ENCODE results near the gene DUOX1.
"Not testable (repeated sequence)": the region's sequence is repeated elsewhere in the genome, so short reads cannot be mapped to it uniquely, and the experiment has no call there.

DUOX1 gene

GRCh38 chr15:45129651-45130129 lies at the start of gene DUOX1, which contains the start of gene DUOXA1:
DUOX1 (plus strand) TSS chr15:45129994; CDS start chr15:45131967, 1,973 bp downstream.
DUOXA1 (minus strand) TSS chr15:45129879; CDS start chr15:45123014, 6,865 bp downstream.
- H3K9me3 ChIP-seq (ENCODE audit: insufficient read depth, low read length), result no peaks in the 10 kb centered on the region
- no peak for DNase-seq (ENCODE audit: low read depth, low spot score)
- peak within 1 kb of the TSS; percentile 39 for H3K4me3 ChIP-seq (ENCODE audit: insufficient read length, low read depth)
- TF ChIP-seq YY1 (IDR thresholded peaks at IDR 0.05; ENCODE audit: insufficient read depth, insufficient read length) (no peak), SUZ12 (IDR thresholded peaks at IDR 0.05; ENCODE audit: extremely low read depth, insufficient read depth, insufficient read length) (no peak), ZNF274 (IDR thresholded peaks at IDR 0.05; ENCODE audit: low read depth, low read length) (no peak)
- peak within 1 kb of the TSS; percentile 56 for H3K9ac ChIP-seq (ENCODE audit: insufficient read length, low read depth)
- H3K27me3 ChIP-seq (ENCODE audit: insufficient read depth, insufficient read length), result peaks cover 42% of the 10 kb centered on the region
- no peaks in the 10 kb centered on the region for H3K36me3 ChIP-seq (ENCODE audit: insufficient read depth, insufficient read length, low read length)
- H3K4me1 ChIP-seq (ENCODE audit: insufficient read depth, insufficient read length), result peaks cover 4% of the 10 kb centered on the region

- not testable (repeated sequence) for H3K9ac ChIP-seq (ENCODE audit: insufficient read length, low read depth); DNase-seq (ENCODE audit: low read depth, low spot score)
These were observed 49.2 kb upstream of the DUOX1 start for GRCh38 chr15:45080593-45080992.

GRCh38 chr15:45082412-45082811 lies 47.4 kb upstream of the DUOX1 start:
- not testable (repeated sequence) for H3K9ac ChIP-seq (ENCODE audit: insufficient read length, low read depth); H3K27me3 ChIP-seq (ENCODE audit: insufficient read depth, insufficient read length); DNase-seq (ENCODE audit: low read depth, low spot score); H3K9me3 ChIP-seq (ENCODE audit: insufficient read depth, low read length); H3K36me3 ChIP-seq (ENCODE audit: insufficient read depth, insufficient read length, low read length); H3K4me3 ChIP-seq (ENCODE audit: insufficient read length, low read depth); H3K4me1 ChIP-seq (ENCODE audit: insufficient read depth, insufficient read length)

More at GRCh38 chr15:45080593-45080992, 49.2 kb upstream of the DUOX1 start:
- H3K4me3 ChIP-seq (ENCODE audit: insufficient read length, low read depth); H3K9me3 ChIP-seq (ENCODE audit: insufficient read depth, low read length); H3K27me3 ChIP-seq (ENCODE audit: insufficient read depth, insufficient read length); H3K4me1 ChIP-seq (ENCODE audit: insufficient read depth, insufficient read length); H3K36me3 ChIP-seq (ENCODE audit: insufficient read depth, insufficient read length, low read length): not testable (repeated sequence)

- DNase-seq (ENCODE audit: low read depth, low spot score), result no peak
- Histone ChIP-seq H3K27me3 (ENCODE audit: insufficient read depth, insufficient read length) (no peaks in the 10 kb centered on the region), H3K4me1 (ENCODE audit: insufficient read depth, insufficient read length) (no peaks in the 10 kb centered on the region), H3K9ac (ENCODE audit: insufficient read length, low read depth) (no peak overlapping the region), H3K4me3 (ENCODE audit: insufficient read length, low read depth) (no peak overlapping the region), H3K36me3 (ENCODE audit: insufficient read depth, insufficient read length, low read length) (no peaks in the 10 kb centered on the region), H3K9me3 (ENCODE audit: insufficient read depth, low read length) (no peaks in the 10 kb centered on the region)
- no peak for TF ChIP-seq YY1 (IDR thresholded peaks at IDR 0.05; ENCODE audit: insufficient read depth, insufficient read length)
- no peak for TF ChIP-seq ZNF274 (IDR thresholded peaks at IDR 0.05; ENCODE audit: low read depth, low read length)
- no peak for TF ChIP-seq SUZ12 (IDR thresholded peaks at IDR 0.05; ENCODE audit: extremely low read depth, insufficient read depth, insufficient read length)
These were observed 46.6 kb upstream of the DUOX1 start for GRCh38 chr15:45083223-45083622.

- Histone ChIP-seq H3K27me3 (ENCODE audit: insufficient read depth, insufficient read length) (no peaks in the 10 kb centered on the region), H3K4me1 (ENCODE audit: insufficient read depth, insufficient read length) (no peaks in the 10 kb centered on the region), H3K9ac (ENCODE audit: insufficient read length, low read depth) (no peak overlapping the region), H3K4me3 (ENCODE audit: insufficient read length, low read depth) (no peak overlapping the region), H3K36me3 (ENCODE audit: insufficient read depth, insufficient read length, low read length) (no peaks in the 10 kb centered on the region), H3K9me3 (ENCODE audit: insufficient read depth, low read length) (no peaks in the 10 kb centered on the region)
- no peak for TF ChIP-seq ZNF274 (IDR thresholded peaks at IDR 0.05; ENCODE audit: low read depth, low read length)
- no peak for TF ChIP-seq SUZ12 (IDR thresholded peaks at IDR 0.05; ENCODE audit: extremely low read depth, insufficient read depth, insufficient read length)
- no peak for TF ChIP-seq YY1 (IDR thresholded peaks at IDR 0.05; ENCODE audit: insufficient read depth, insufficient read length)
- no peak for DNase-seq (ENCODE audit: low read depth, low spot score)
These were observed 45.6 kb upstream of the DUOX1 start for GRCh38 chr15:45084163-45084562.

GRCh38 chr15:45087513-45087912 lies 42.3 kb upstream of the DUOX1 start:
- Histone ChIP-seq H3K4me1 (ENCODE audit: insufficient read depth, insufficient read length) (no peaks in the 10 kb centered on the region), H3K4me3 (ENCODE audit: insufficient read length, low read depth) (no peak overlapping the region), H3K36me3 (ENCODE audit: insufficient read depth, insufficient read length, low read length) (no peaks in the 10 kb centered on the region), H3K9ac (ENCODE audit: insufficient read length, low read depth) (no peak overlapping the region), H3K27me3 (ENCODE audit: insufficient read depth, insufficient read length) (no peaks in the 10 kb centered on the region), H3K9me3 (ENCODE audit: insufficient read depth, low read length) (no peaks in the 10 kb centered on the region)
- TF ChIP-seq ZNF274 (IDR thresholded peaks at IDR 0.05; ENCODE audit: low read depth, low read length) (no peak), SUZ12 (IDR thresholded peaks at IDR 0.05; ENCODE audit: extremely low read depth, insufficient read depth, insufficient read length) (no peak), YY1 (IDR thresholded peaks at IDR 0.05; ENCODE audit: insufficient read depth, insufficient read length) (no peak)
- DNase-seq (ENCODE audit: low read depth, low spot score), result no peak

GRCh38 chr15:45088801-45089711 lies 40.7 kb upstream of the DUOX1 start:
- DNase-seq (ENCODE audit: low read depth, low spot score), result no peak
- Histone ChIP-seq H3K36me3 (ENCODE audit: insufficient read depth, insufficient read length, low read length) (no peaks in the 10 kb centered on the region), H3K9me3 (ENCODE audit: insufficient read depth, low read length) (no peaks in the 10 kb centered on the region)

More at GRCh38 chr15:45088801-45089711, 40.7 kb upstream of the DUOX1 start:
- no peaks in the 10 kb centered on the region for H3K4me1 ChIP-seq (ENCODE audit: insufficient read depth, insufficient read length)
- no peak overlapping the region for H3K9ac ChIP-seq (ENCODE audit: insufficient read length, low read depth)
- H3K27me3 ChIP-seq (ENCODE audit: insufficient read depth, insufficient read length), result no peaks in the 10 kb centered on the region
- TF ChIP-seq SUZ12 (IDR thresholded peaks at IDR 0.05; ENCODE audit: extremely low read depth, insufficient read depth, insufficient read length) (no peak), YY1 (IDR thresholded peaks at IDR 0.05; ENCODE audit: insufficient read depth, insufficient read length) (no peak)
- no peak overlapping the region for H3K4me3 ChIP-seq (ENCODE audit: insufficient read length, low read depth)
